ENCODE measurements around the gene MESD. TPM values are rescaled to one million over a fixed set of nuclear protein-coding genes. Genes with fewer than 3 reads are reported as not detected.

MESD gene
- 25.7 TPM for total RNA-seq

DNA sequence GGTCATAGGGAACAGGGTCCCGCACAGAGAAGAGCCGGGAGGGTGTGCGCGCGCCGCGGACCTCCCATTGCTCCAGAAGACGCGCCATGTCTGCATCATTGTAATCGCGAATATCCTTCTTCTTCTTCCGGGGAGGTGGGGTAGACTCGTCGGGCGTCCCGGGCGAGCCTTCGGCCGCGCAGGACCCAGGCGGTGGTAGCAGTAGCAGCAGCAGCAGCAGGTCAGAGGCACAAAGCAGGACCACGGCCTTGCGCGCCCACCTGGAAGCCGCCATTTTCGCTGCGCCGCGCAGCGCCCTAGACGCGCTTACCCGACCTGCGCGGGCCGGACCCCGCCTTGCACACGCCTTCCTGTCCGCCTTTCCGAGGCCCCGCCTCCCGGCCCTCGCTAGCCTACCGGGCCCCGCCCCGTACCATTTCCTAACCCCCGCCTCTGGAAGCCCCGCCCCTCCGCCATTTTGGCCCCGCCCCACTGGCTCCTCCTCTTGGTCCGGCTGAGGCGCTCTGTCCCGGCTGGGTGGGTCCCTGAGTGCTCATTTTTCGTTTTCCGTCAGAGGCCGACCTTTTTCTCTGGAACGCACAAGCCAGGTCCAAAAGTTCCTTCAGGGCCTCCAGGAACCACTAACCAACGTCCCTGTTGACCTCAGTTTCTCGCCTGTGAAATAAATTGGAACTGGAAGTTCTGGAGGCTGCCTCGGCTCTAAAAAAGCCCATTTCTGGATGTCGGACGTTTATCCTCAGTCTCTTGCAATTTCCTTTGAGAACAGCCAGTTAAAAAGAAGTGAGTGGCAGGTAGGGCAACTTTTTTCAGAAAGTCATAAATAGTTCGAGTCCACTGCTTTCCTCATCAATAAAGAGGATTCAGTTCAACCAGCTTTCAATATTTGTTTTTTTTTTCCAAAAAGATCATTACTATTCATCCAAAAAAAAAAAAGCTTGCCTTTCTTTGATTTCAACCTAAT is at the start of gene MESD:
Gene MESD (minus strand): TSS at position 302 of the 961 bp plus-strand sequence. CDS start 28 bp downstream, at position 274.

GRCh38 chr15:81000624-81001151 is 11.1 kb upstream of the MESD start, which contains the start of gene TLNRD1:
TSS of gene TLNRD1 (plus strand) at chr15:81000923. CDS start at chr15:81002272, 1,349 bp downstream.

Small RNA genes within 50 kb of the gene (small RNA-seq; reads per million reads assigned to genes)
- not detected for gene MIR4514 (ENCODE audit: low replicate concordance)

Other genes starting within 250 kb of the MESD start
- gene CEMIP, start 210.4 kb downstream of the MESD start, total RNA-seq = 1.6 TPM
- gene TLNRD1, start 11.1 kb upstream of the MESD start, total RNA-seq = 13.8 TPM
- 3.4 TPM for gene CFAP161, start 144.5 kb upstream of the MESD start, total RNA-seq
- 1.3 TPM for gene IL16, start 207.1 kb upstream of the MESD start, total RNA-seq